HG03520 (cell line): Measurements from ENCODE around the gene SPATA1.
A peak's percentile ranks its signal among the peaks of the same experiment; 100 is the strongest.
"Not testable (repeated sequence)": the region's sequence is repeated elsewhere in the genome, so short reads cannot be mapped to it uniquely, and the experiment has no call there.

ENCODE experiments used
- ATAC-seq: cut with Tn5 transposase; IDR thresholded peaks from one replicate; pipeline ENCODE4 v1.9.1; 2021; ENCODE audit warnings: mild to moderate bottlenecking, moderate library complexity; ENCODE audit not compliant: unreplicated experiment

The SPATA1 gene

DNA sequence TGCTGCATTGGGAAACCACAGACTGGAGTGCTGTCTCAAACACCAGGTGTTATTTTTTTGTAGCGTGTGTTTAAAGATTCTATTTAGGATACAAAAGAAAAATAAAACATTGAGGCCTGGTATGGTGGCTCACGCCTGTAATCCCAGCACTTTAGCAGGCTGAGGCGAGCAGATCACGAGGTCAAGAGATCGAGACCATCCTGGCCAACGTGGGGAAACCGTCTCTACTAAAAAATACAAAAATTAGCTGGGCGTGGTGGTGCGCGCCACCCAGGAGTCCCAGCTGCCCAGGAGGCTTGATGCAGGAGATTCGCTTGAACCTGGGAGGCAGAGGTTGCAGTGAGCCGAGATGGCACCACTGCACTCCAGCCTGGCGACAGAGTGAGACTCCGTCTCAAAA is 1.7 kb downstream of the SPATA1 start:
- ATAC-seq, result not testable (repeated sequence)

GRCh38 chr1:84508510-84508909 is 2.3 kb downstream of the SPATA1 start:
- ATAC-seq, result no peak

- ATAC-seq, result no peak
These were observed 2.8 kb downstream of the SPATA1 start for GRCh38 chr1:84509029-84509428.

GRCh38 chr1:84510165-84510564 is 4.0 kb downstream of the SPATA1 start:
- ATAC-seq, result no peak

DNA sequence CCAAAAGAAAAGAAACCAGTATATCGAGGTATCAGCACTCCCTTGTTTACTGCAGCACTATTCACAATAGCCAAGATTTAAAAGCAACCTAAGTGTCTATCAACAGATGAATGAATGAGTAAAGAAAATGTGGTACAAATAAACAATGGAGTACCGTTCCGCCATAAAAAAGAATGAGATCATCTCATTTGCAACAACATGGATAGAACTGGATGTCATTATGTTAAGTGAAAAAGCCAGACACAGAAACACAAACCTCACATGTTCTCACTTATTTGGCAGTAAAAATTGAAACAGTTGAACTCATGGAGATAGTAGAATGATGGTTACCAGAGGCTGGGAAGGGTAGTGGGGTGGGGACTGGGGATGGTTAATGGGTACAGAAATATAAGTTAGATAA is 4.5 kb downstream of the SPATA1 start:
- ATAC-seq, result no peak

DNA sequence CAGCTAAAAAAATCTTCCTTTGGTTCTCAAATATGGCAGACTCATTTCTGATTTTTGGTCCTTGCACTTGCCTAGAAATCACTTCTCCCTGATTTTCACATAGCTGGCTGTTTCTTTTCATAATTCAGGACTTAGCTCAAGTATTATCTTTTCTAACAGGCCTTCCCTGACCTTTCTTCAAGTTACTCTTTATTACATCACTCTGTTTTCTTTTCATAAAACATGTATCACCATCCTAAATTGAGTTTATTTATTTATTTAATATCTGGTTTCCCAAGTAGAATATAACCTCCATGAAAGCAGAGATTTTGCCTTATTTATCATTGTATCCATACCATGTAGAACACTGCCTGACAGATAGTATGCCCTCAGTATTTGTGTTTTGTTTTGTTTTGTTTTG is 18.4 kb downstream of the SPATA1 start:
- ATAC-seq, result no peak

DNA sequence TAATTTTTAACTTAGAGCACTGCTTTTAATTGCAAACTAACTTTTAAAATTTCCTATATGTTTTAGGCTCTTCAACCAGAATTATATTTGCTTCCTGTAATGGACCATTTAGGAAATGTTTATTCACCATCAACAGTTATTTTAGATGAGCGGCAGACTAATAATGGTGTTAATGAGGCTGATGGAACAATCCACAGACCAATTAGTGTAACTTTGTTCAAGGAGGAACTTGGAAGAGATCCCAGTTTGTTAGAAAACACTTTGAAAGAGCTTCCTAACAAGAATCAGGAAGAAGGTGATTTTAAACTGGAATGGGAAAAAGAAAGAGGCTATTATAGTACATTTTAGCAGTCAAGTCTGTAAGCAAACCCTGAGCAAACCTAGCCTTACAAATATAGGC is 19.6 kb downstream of the SPATA1 start:
- ATAC-seq, result no peak

DNA sequence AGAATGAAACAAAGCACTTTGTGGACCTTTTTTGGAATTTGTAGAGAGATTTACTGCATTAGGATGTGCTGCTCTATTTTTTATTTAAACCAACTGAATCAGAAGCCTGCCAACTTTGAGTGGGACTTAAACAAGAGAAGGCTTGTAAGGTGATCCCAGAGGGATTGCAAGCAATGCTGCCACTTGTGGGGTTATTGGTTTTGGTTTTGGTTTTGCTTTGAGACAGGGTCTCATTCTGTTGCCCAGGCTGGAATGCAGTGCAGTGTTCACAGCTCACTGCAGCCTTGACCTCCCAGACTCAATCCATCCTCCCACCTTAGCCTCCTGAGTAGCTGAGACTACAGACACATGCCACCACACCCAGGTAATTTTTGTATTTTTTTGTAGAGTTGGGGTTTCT is 32.4 kb downstream of the SPATA1 start:
- no peak for ATAC-seq

DNA sequence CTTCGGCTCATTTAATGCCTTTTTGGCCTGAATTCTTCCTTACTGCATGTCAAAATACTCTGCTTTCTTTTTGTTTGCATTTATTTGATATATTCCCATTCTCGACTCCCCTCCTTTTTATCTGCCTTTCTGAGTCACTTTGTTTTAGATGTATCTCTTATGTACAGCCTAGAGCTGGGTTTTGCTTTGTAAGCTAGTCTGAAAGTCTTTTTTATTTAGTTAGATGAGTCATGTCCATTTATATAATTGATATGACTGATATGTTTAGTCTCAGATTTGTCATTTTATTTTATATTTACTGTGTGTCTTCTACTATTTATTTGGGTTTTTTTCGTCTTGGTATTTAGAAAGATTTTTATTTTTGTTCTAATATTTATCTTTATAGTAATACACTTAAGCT is 33.8 kb downstream of the SPATA1 start:
- ATAC-seq, result no peak

- no peak for ATAC-seq
These were observed 34.6 kb downstream of the SPATA1 start for GRCh38 chr1:84540759-84541158.

DNA sequence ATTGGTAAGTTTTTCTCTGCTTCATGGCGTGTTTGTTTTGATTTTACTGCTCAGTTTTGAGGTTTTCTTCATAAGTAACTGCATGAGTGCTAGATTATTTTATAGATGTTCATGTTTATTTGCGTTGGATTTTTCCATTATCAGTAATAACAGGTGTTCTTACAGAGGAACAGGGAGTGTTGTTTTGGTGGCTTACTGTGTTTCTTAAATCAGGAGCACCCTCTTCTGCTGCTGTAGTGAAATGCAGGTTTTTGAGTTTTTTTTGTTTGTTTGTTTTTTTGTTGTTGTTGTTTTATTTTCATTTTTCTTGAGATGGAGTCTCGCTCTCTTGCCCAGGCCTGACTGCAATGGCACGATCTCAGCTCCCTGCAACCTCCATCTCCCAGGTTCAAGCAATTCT is 35.5 kb downstream of the SPATA1 start:
- ATAC-seq, result no peak

- ATAC-seq, result no peak
These were observed 44.6 kb downstream of the SPATA1 start for GRCh38 chr1:84550826-84551225.

GRCh38 chr1:84569216-84569615 is 63.0 kb downstream of the SPATA1 start:
- ATAC-seq, result no peak

GRCh38 chr1:84570436-84571149 is 64.4 kb downstream of the SPATA1 start:
- no peak for ATAC-seq

GRCh38 chr1:84571150-84571535 is 65.0 kb downstream of the SPATA1 start:
- ATAC-seq, result no peak

GRCh38 chr1:84573481-84573966 is 67.3 kb downstream of the SPATA1 start:
- ATAC-seq, result no peak

- peak; percentile 77 for ATAC-seq
These were observed 68.0 kb downstream of the SPATA1 start, which contains the start of gene CTBS for GRCh38 chr1:84573967-84574842. TSS of gene CTBS (minus strand) at chr1:84574440. CDS start at chr1:84574415, 25 bp downstream.

DNA sequence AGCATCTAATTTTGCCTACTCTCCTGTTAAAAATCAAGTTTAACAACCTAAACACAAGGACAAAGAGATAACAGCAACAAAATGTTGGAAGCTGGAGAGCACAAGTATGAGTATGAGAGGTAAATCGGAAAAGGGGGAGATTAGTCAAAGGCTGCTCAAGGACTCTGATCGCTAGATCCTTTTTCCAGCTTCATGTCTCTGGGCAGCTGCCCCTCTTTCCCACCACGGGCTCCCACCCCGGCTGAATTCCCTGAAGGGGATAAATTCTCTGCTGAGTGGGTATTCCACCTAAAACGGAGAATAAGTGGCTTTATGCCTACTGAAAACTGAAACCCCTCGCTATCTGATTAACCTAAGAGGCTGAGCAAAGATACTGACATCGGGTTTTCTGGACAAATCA is 68.8 kb downstream of the SPATA1 start:
- ATAC-seq, result no peak

DNA sequence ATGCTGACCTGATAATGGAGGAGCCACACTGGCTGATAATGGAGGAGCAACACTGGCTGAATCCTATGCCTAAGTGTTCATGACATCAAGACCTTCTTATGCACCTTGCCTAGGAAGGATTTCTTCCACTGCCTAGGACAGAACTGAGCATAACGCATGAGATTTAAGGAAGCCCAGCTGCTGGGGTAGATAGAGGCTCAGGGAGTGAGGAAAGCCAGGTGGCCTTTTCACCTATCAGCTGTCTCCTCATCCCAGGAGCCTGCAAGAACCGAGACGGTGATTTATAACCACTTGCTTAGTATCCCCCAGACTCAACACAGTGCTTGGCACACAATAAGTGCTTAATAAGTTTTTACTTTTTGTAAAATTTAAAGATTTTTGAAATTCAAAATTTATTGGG is 75.5 kb downstream of the SPATA1 start:
- no peak for ATAC-seq

DNA sequence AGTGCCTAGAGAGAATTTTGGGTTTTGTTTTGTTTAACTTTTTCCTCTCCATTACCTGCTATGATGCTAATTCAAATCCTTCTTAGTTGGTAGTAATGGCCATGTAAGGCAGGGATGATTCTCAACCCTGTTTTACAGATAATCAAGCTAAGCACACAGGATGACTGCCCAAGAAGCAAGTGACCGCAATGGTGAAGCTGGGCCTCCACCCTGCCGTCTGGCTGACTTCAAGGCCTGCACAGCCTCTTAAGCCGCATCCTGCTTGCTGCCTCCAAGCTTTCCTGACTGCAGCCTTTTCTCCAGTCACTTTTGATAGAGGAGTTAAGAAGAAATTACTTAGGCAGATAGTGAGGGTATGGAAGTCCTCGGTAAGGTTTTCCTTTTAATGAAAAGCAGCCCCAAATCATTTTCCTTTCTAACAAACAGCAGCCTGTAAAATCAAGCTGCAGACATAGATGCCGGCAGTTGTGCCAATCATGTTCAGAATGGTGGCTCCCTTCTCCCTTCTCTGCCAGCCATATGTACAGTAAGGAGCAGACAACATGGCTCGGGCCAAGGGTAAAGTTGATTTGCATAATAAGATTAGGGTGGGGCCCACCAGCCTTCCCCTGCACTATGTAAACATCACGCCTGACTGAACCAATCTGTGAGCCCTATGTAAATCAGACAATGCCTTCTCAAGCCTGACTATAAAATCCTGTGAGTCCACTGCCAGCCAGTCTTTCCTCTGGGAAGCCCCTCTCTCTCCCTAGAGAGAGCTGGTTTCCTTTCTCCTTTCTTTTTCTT is 76.8 kb downstream of the SPATA1 start:
- no peak for ATAC-seq

- no peak for ATAC-seq
These were observed 77.5 kb downstream of the SPATA1 start for GRCh38 chr1:84583648-84584047.
